Panc1 (cell line): ENCODE results near the gene SPHKAP. TPM values are rescaled to one million over a fixed set of nuclear protein-coding genes. Genes with fewer than 3 reads are reported as not detected.

Source experiments
- ATAC-seq: fragments of 200-7000 bp; cut with Tn5 transposase; 2 replicates; pipeline ENCODE4 v1.9.1; 2020; ENCODE audit warnings: mild to moderate bottlenecking, moderate library complexity
- BruUV-seq: library from RNA; stranded (reverse); fragments of 400-500 nt; replicated peaks from 2 replicates; lab custom pipeline; 2021; lab: Mats Ljungman, UMichigan
- CTCF ChIA-PET: fragments of 300-600 bp; sonication (Branson Sonifier 250); formaldehyde crosslinking; loops from one replicate; lab custom pipeline; 2022; ENCODE audit warnings: antibody characterized with exemption; lab: Charles Lee
- POLR2A ChIA-PET: fragments of 300-600 bp; sonication (Branson Sonifier 250); formaldehyde crosslinking; loops from one replicate; lab custom pipeline; 2022; ENCODE audit warnings: antibody characterized with exemption; lab: Charles Lee
- DNase-seq: peaks from one replicate; pipeline ENCODE4 v3.0.0-alpha.2; 2010; ENCODE audit warnings: low read depth, low spot score
- H3K27ac ChIP-seq: 2 replicates; pipeline ENCODE4 v1.5.1; 2011; ENCODE audit warnings: mild to moderate bottlenecking, low read length, inconsistent platforms
- H3K27me3 ChIP-seq: fragments of 200-500 bp; sonication (Bioruptor generic); 2 replicates; pipeline ENCODE4 v1.6.0; 2014; ENCODE audit warnings: low read length, inconsistent platforms; ENCODE audit not compliant: control insufficient read depth, insufficient read depth
- H3K36me3 ChIP-seq: fragments of 200-500 bp; sonication (Bioruptor generic); 2 replicates; pipeline ENCODE4 v1.5.1; 2014; ENCODE audit warnings: inconsistent platforms, mild to moderate bottlenecking, low read length, moderate library complexity; ENCODE audit not compliant: control insufficient read depth, insufficient read depth
- H3K4me1 ChIP-seq: 2 replicates; pipeline ENCODE4 v1.5.1; 2011; ENCODE audit warnings: inconsistent platforms, mild to moderate bottlenecking, low read length, moderate library complexity; ENCODE audit not compliant: control insufficient read depth, insufficient read depth
- H3K4me3 ChIP-seq, 2 experiments: 2 replicates each; pipeline ENCODE4 v1.5.1; 2011 to 2012; ENCODE audit warnings: low read depth in 2 of 2, low read length in 2 of 2, mild to moderate bottlenecking in 2 of 2, inconsistent platforms in 1 of 2, moderate library complexity in 1 of 2
- H3K9me3 ChIP-seq: fragments of 200-500 bp; sonication (Bioruptor generic); 2 replicates; pipeline ENCODE4 v1.5.1; 2014; ENCODE audit warnings: low read depth, mild to moderate bottlenecking, inconsistent platforms, low read length, moderate library complexity; ENCODE audit not compliant: control insufficient read depth, insufficient read depth
- POLR2AphosphoS5 ChIP-seq: IDR thresholded peaks from 2 replicates; pipeline ENCODE4 v1.6.1; 2012; ENCODE audit warnings: mild to moderate bottlenecking, low read depth, low read length, moderate library complexity
- SIN3A ChIP-seq: IDR thresholded peaks from 2 replicates; pipeline ENCODE4 v1.6.1; 2012; ENCODE audit warnings: low read depth, mild to moderate bottlenecking, low read length, moderate library complexity, borderline replicate concordance; ENCODE audit not compliant: insufficient read depth
- TCF7L2 ChIP-seq: IDR thresholded peaks from 2 replicates; pipeline ENCODE4 v1.6.1; 2011; ENCODE audit warnings: mild to moderate bottlenecking, low read depth, low read length, inconsistent platforms
- in situ Hi-C: cut with HindIII; loops from 2 replicates; pipeline ENCODE4 v1.10.0; 2016; ENCODE audit warnings: low sequenced_read_pairs, low pct_unique_long_range_greater_than_20kb
- intact Hi-C: fragments of 100-400 bp; cut with micrococcal nuclease; formaldehyde crosslinking; loops from one replicate; pipeline ENCODE4 v1.10.0; 2022; ENCODE audit not compliant: unreplicated experiment
- total RNA-seq: library from RNA; stranded (reverse); gene quantifications from one replicate; pipeline ENCODE4 v1.2.1, GENCODE V29; 2021; ENCODE audit not compliant: unreplicated experiment
- TF ChIP-seq, protein P1 (sequence below), 2 experiments: IDR thresholded peaks; 2 replicates each; pipeline ENCODE4 v1.6.1; 2011 to 2012; ENCODE audit warnings: low read depth in 2 of 2, control low read depth in 1 of 2, low read length in 1 of 2, mild to moderate bottlenecking in 1 of 2, moderate library complexity in 1 of 2; ENCODE audit not compliant: insufficient read depth in 1 of 2
- TF ChIP-seq, protein P2 (sequence below): fragments of 450-650 bp; IDR thresholded peaks from 2 replicates; pipeline ENCODE4 v1.5.1; 2017; ENCODE audit warnings: mild to moderate bottlenecking

Gene SPHKAP
- total RNA-seq, 1 experiment from 2014 or later: not detected

- H3K27ac ChIP-seq: no peak overlapping the region
- no peaks in the 10 kb centered on the region for H3K4me1 ChIP-seq
- BruUV-seq: no TSS peak
- ATAC-seq: no peak
- no peaks in the 10 kb centered on the region for H3K36me3 ChIP-seq
- intact Hi-C loops: no loop called here
- CTCF ChIA-PET: no interaction called here
- in situ Hi-C loops: no loop called here
- TF ChIP-seq SIN3A (no peak), POLR2AphosphoS5 (no peak), TCF7L2 (no peak)
- TF ChIP-seq, protein P1, sequence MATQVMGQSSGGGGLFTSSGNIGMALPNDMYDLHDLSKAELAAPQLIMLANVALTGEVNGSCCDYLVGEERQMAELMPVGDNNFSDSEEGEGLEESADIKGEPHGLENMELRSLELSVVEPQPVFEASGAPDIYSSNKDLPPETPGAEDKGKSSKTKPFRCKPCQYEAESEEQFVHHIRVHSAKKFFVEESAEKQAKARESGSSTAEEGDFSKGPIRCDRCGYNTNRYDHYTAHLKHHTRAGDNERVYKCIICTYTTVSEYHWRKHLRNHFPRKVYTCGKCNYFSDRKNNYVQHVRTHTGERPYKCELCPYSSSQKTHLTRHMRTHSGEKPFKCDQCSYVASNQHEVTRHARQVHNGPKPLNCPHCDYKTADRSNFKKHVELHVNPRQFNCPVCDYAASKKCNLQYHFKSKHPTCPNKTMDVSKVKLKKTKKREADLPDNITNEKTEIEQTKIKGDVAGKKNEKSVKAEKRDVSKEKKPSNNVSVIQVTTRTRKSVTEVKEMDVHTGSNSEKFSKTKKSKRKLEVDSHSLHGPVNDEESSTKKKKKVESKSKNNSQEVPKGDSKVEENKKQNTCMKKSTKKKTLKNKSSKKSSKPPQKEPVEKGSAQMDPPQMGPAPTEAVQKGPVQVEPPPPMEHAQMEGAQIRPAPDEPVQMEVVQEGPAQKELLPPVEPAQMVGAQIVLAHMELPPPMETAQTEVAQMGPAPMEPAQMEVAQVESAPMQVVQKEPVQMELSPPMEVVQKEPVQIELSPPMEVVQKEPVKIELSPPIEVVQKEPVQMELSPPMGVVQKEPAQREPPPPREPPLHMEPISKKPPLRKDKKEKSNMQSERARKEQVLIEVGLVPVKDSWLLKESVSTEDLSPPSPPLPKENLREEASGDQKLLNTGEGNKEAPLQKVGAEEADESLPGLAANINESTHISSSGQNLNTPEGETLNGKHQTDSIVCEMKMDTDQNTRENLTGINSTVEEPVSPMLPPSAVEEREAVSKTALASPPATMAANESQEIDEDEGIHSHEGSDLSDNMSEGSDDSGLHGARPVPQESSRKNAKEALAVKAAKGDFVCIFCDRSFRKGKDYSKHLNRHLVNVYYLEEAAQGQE (IDR thresholded peaks at IDR 0.05; ENCODE audit: insufficient read depth in 1 of 2, low read depth in 2 of 2, low read length in 1 of 2): no peak
- TF ChIP-seq, protein P2, sequence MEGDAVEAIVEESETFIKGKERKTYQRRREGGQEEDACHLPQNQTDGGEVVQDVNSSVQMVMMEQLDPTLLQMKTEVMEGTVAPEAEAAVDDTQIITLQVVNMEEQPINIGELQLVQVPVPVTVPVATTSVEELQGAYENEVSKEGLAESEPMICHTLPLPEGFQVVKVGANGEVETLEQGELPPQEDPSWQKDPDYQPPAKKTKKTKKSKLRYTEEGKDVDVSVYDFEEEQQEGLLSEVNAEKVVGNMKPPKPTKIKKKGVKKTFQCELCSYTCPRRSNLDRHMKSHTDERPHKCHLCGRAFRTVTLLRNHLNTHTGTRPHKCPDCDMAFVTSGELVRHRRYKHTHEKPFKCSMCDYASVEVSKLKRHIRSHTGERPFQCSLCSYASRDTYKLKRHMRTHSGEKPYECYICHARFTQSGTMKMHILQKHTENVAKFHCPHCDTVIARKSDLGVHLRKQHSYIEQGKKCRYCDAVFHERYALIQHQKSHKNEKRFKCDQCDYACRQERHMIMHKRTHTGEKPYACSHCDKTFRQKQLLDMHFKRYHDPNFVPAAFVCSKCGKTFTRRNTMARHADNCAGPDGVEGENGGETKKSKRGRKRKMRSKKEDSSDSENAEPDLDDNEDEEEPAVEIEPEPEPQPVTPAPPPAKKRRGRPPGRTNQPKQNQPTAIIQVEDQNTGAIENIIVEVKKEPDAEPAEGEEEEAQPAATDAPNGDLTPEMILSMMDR: no peak
- H3K27me3 ChIP-seq: no peaks in the 10 kb centered on the region
- H3K4me3 ChIP-seq: no peak overlapping the region
- POLR2A ChIA-PET: no interaction called here
- no peak for DNase-seq
- H3K9me3 ChIP-seq: no peaks in the 10 kb centered on the region
Measured at GRCh38 chr2:228056293-228057097, 125.0 kb downstream of the SPHKAP start.

DNA sequence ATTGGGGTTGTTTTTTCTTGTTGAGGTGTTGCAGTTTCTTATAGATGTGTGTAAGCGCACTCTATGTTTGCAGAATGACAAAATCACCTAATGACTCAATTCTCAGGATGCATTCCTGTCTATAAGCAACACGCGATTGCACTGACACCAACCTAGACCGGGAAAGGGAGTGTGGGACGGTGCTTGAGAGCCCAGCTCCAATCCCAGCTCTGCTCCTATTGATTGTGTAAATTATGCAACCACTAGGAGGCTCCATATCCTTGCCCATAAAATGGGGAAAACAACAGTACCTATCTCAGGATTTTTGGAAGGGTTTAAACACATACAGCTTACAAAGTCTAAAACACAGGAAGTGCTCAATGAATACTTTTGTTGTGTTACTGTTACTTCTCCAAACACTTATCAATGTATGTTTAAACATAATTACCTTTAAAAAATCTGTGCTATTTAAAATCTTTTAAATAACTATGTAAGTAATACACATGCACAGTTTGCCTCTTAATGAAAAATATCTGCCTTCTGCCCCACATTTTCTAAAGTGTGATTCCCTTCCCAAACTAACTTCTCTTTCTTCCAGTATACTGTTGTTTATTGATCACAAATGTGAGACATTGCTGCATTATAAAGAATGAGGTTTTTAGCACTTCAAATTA, 132.5 kb downstream of the SPHKAP start:
- TF ChIP-seq, protein P2: peak; percentile 80
- no peak for TF ChIP-seq POLR2AphosphoS5
- no peak overlapping the region for H3K4me3 ChIP-seq
- BruUV-seq: no TSS peak
- DNase-seq (peak; percentile 77), ATAC-seq (peak; percentile 95)
- CTCF ChIA-PET: no interaction called here
- POLR2A ChIA-PET: no interaction called here
- intact Hi-C loops (loop anchor here (2.0 kb wide), 1 partner anchor 604 kb away; no protein-coding TSS in a partner anchor), in situ Hi-C loops (no loop called here)
- H3K9me3 ChIP-seq: no peaks in the 10 kb centered on the region
- no peaks in the 10 kb centered on the region for H3K27me3 ChIP-seq
- H3K27ac ChIP-seq: no peak overlapping the region
- no peaks in the 10 kb centered on the region for H3K4me1 ChIP-seq
- H3K36me3 ChIP-seq: no peaks in the 10 kb centered on the region
